ENCODE results near the gene MANBA. TPM values are rescaled to one million over a fixed set of nuclear protein-coding genes. Genes with fewer than 3 reads are reported as not detected.

The MANBA gene
- total and polyA plus RNA-seq, 4 donors = 19.9 to 100 (median 32.1) TPM

DNA sequence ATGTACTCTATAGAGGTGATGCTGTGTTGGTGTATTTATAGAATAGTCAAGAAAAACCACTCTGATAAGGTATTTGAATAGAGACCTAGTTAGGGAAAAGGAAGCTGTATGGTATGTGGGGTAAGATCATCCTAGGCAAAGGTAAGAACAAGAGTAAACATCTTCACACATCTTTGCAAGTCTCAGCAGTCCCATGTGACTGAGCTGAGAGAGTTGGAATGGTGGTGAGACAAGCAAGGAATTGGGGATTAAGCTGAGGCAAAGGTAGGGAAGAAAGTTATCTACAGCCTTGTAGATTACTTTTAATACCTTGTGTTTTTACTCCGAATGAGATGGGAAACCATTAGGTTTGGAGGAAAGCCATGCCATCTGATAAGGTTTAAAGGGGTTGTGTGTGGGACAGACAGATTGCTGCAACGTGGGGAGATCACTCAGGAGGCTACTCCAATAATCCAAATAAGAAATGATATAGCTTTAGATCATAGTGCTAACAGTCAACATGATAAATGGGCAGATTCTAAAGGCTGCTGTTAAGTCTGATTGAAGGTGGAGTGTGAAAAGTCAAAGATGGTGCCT, 31.7 kb upstream of the MANBA start:
- Histone ChIP-seq H3K9me3 (ENCODE audit: control insufficient read depth in 4 of 4, insufficient read depth in 3 of 4, low read length in 3 of 4) (no peaks in the 10 kb centered on the region), H3K4me1 (ENCODE audit: control insufficient read depth in 5 of 5, insufficient read depth in 5 of 5, low read length in 5 of 5) (no peaks in the 10 kb centered on the region), H3K27me3 (ENCODE audit: control insufficient read depth in 3 of 3, insufficient read depth in 3 of 3, low read length in 2 of 3) (no peaks in the 10 kb centered on the region), H3K4me3 (no peak overlapping the region), H3K27ac (ENCODE audit: low read depth in 1 of 2, low read length in 1 of 2) (no peak overlapping the region), H3K9ac (ENCODE audit: insufficient read depth in 1 of 2, low read length in 2 of 2) (no peak overlapping the region), H3K36me3 (ENCODE audit: control insufficient read depth in 4 of 4, insufficient read depth in 4 of 4, low read length in 4 of 4) (peaks cover 6 to 30% (median 11%) of the 10 kb centered on the region in 4 donors)
- 80 to 89% methylated on average over 2 of the region's 2 CpGs for WGBS, 2 donors
- TF ChIP-seq, protein P1, sequence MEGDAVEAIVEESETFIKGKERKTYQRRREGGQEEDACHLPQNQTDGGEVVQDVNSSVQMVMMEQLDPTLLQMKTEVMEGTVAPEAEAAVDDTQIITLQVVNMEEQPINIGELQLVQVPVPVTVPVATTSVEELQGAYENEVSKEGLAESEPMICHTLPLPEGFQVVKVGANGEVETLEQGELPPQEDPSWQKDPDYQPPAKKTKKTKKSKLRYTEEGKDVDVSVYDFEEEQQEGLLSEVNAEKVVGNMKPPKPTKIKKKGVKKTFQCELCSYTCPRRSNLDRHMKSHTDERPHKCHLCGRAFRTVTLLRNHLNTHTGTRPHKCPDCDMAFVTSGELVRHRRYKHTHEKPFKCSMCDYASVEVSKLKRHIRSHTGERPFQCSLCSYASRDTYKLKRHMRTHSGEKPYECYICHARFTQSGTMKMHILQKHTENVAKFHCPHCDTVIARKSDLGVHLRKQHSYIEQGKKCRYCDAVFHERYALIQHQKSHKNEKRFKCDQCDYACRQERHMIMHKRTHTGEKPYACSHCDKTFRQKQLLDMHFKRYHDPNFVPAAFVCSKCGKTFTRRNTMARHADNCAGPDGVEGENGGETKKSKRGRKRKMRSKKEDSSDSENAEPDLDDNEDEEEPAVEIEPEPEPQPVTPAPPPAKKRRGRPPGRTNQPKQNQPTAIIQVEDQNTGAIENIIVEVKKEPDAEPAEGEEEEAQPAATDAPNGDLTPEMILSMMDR (IDR thresholded peaks at IDR 0.05; ENCODE audit: control extremely low read depth, extremely low read depth) = no peak
- DNase-seq (no peak), ATAC-seq (ENCODE audit: insufficient read depth, low FRiP score) (no peak)

DNA sequence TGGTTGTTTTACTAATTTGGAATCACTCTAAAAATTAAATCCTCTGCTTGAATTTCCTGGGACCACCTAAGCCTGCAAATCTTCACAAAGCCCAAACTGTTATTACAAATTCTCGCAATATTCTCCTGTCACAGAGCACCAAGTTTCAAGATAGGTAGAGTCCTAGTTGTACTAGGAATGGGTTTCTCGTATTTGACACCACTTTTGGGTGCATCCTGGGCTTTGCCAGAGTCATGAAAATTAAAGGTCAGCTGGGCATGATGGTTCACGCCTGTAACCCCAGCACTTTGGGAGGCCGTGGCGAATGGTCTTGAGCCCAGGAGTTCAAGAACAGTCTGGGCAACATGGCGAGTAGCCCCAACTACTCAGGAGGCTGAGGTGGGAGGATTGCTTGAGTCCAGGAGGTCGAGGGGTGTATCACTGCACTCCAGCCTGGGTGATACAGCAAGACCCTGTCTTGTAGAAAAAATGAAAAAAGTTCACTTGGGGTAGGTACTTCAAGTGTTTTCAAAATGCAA, 30.6 kb upstream of the MANBA start:
- TF ChIP-seq, protein P1 (IDR thresholded peaks at IDR 0.05; ENCODE audit: control extremely low read depth, extremely low read depth) = no peak
- no peak for ATAC-seq (ENCODE audit: insufficient read depth, low FRiP score)
- Histone ChIP-seq H3K27ac (ENCODE audit: low read depth in 1 of 2, low read length in 1 of 2) (no peak overlapping the region), H3K36me3 (ENCODE audit: control insufficient read depth in 4 of 4, insufficient read depth in 4 of 4, low read length in 4 of 4) (peaks cover 4 to 26% (median 9%) of the 10 kb centered on the region in 4 donors), H3K9me3 (ENCODE audit: control insufficient read depth in 4 of 4, insufficient read depth in 3 of 4, low read length in 3 of 4) (no peaks in the 10 kb centered on the region), H3K27me3 (ENCODE audit: control insufficient read depth in 3 of 3, insufficient read depth in 3 of 3, low read length in 2 of 3) (no peaks in the 10 kb centered on the region), H3K4me3 (no peak overlapping the region), H3K4me1 (ENCODE audit: control insufficient read depth in 5 of 5, insufficient read depth in 5 of 5, low read length in 5 of 5) (no peaks in the 10 kb centered on the region), H3K9ac (ENCODE audit: insufficient read depth in 1 of 2, low read length in 2 of 2) (no peak overlapping the region)
- DNase-seq = no peak
- WGBS, 2 donors = 83 to 85% methylated on average over 7 of the region's 7 CpGs

DNA sequence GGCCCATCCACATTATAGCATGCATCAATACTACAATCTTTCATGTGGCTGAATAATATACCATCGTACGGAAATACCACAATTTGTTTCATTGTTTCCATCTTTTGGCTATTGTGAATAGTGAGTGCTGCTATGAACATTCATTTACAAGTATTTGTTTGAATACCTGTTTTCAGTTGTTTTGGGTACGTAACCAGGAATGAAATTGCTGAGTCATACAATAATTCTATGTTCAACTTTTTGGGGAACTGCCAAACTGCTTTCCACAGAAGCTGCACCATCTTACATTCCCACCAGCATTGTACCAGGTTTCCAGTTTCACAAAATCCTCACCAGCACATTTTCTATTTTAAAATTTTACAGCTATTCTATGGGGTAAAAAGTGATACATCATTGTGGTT, 28.5 kb upstream of the MANBA start:
- WGBS, 2 donors = 69 to 77% methylated on average over 3 of the region's 3 CpGs
- TF ChIP-seq, protein P1 (IDR thresholded peaks at IDR 0.05; ENCODE audit: control extremely low read depth, extremely low read depth) = no peak
- H3K4me1 ChIP-seq (ENCODE audit: control insufficient read depth in 5 of 5, insufficient read depth in 5 of 5, low read length in 5 of 5) = peaks cover 0 to 1% (median 0%) of the 10 kb centered on the region in 5 donors
- no peaks in the 10 kb centered on the region for H3K27me3 ChIP-seq (ENCODE audit: control insufficient read depth in 3 of 3, insufficient read depth in 3 of 3, low read length in 2 of 3)
- no peak overlapping the region for H3K4me3 ChIP-seq
- H3K27ac ChIP-seq (ENCODE audit: low read depth in 1 of 2, low read length in 1 of 2) = no peak overlapping the region
- DNase-seq (peak in 1 of 3 donors; percentile 30), ATAC-seq (ENCODE audit: insufficient read depth, low FRiP score) (no peak)
- no peak overlapping the region for H3K9ac ChIP-seq (ENCODE audit: insufficient read depth in 1 of 2, low read length in 2 of 2)
- peaks cover 4 to 21% (median 7%) of the 10 kb centered on the region in 4 donors for H3K36me3 ChIP-seq (ENCODE audit: control insufficient read depth in 4 of 4, insufficient read depth in 4 of 4, low read length in 4 of 4)
- H3K9me3 ChIP-seq (ENCODE audit: control insufficient read depth in 4 of 4, insufficient read depth in 3 of 4, low read length in 3 of 4) = no peaks in the 10 kb centered on the region

Measured in lung (tissue), 12 donors.